Endothelial cell of umbilical vein (primary cell): ENCODE results near the gene MTA1. TPM values are rescaled to one million over a fixed set of nuclear protein-coding genes. Genes with fewer than 3 reads are reported as not detected.

Source experiments
- BruUV-seq: library from RNA; stranded (reverse); fragments of 400-500 nt; replicated peaks from 2 replicates; lab custom pipeline; 2021; lab: Mats Ljungman, UMichigan
- CTCF ChIA-PET: fragments of 300-600, 350-600 bp; sonication (Branson Sonifier 250); formaldehyde crosslinking; loops from one replicate; lab custom pipeline; 2021; ENCODE audit warnings: antibody characterized with exemption, inconsistent platforms; lab: Charles Lee
- POLR2A ChIA-PET: fragments of 300-600, 350-600 bp; sonication (Branson Sonifier 250); formaldehyde crosslinking; loops from one replicate; lab custom pipeline; 2021; ENCODE audit warnings: antibody characterized with exemption, inconsistent platforms; lab: Charles Lee
- DNase-seq: peaks from one replicate; pipeline ENCODE4 v3.0.0-alpha.2; 2011; ENCODE audit warnings: low read depth, low spot score
- FAIRE-seq: peaks from 2 replicates; lab custom pipeline; 2011; peaks lifted over from hg19 to GRCh38; lab: Jason Lieb, UNC
- H2AFZ ChIP-seq: 2 replicates; pipeline ENCODE4 v1.6.0; 2012; ENCODE audit warnings: low read depth, low read length, control low read depth, inconsistent platforms
- H3K27ac ChIP-seq: 2 replicates; pipeline ENCODE4 v1.5.1; 2011; ENCODE audit warnings: low read depth, mild to moderate bottlenecking, control low read depth, low read length, moderate library complexity; ENCODE audit not compliant: insufficient read depth
- H3K27me3 ChIP-seq, 2 experiments: 2 replicates each; pipeline versions ENCODE4 v1.6.0 to v1.6.1; 2011; ENCODE audit warnings: low read length in 2 of 2, mixed read lengths in 1 of 2; ENCODE audit not compliant: control insufficient read depth in 2 of 2, insufficient read depth in 2 of 2
- H3K36me3 ChIP-seq, 2 experiments: 2 replicates in 1 of 2; 3 replicates in 1 of 2; pipeline ENCODE4 v1.5.1; 2011; ENCODE audit warnings: low read length in 2 of 2, mild to moderate bottlenecking in 1 of 2, moderate library complexity in 1 of 2; ENCODE audit not compliant: control insufficient read depth in 2 of 2, insufficient read depth in 2 of 2; ENCODE audit errors: extremely low read depth in 1 of 2
- H3K4me1 ChIP-seq: 3 replicates; pipeline ENCODE4 v1.5.1; 2011; ENCODE audit warnings: mild to moderate bottlenecking, low read length; ENCODE audit not compliant: control insufficient read depth, insufficient read depth; ENCODE audit errors: extremely low read depth
- H3K4me2 ChIP-seq: 2 replicates; pipeline ENCODE4 v1.6.1; 2011; ENCODE audit warnings: low read length, control low read depth, mixed read lengths; ENCODE audit not compliant: insufficient read depth
- H3K4me3 ChIP-seq, 3 experiments: fragments of 200-600 bp in 1 of 3; sonication (generic), shearing (Covaris generic) in 1 of 3; replicated peaks in 1 of 3; 2 replicates each; pipeline ENCODE4 v1.5.1; 2011 to 2016; ENCODE audit warnings: control low read depth in 3 of 3, low read length in 3 of 3, mild to moderate bottlenecking in 2 of 3, inconsistent platforms in 1 of 3, low read depth in 1 of 3, moderate library complexity in 1 of 3; ENCODE audit not compliant: insufficient read depth in 1 of 3
- H3K79me2 ChIP-seq: 2 replicates; pipeline ENCODE4 v1.6.0; 2012; ENCODE audit warnings: low read length, inconsistent platforms; ENCODE audit not compliant: control insufficient read depth, insufficient read depth
- H3K9ac ChIP-seq: replicated peaks from 2 replicates; pipeline ENCODE3; 2011; ENCODE audit warnings: low read length, control low read depth; ENCODE audit not compliant: insufficient read depth; ENCODE audit errors: extremely low read depth
- H3K9me1 ChIP-seq: replicated peaks from 3 replicates; pipeline ENCODE4 v1.6.0; 2011; ENCODE audit warnings: mild to moderate bottlenecking, low read length; ENCODE audit not compliant: control insufficient read depth, insufficient read depth; ENCODE audit errors: extremely low read depth
- H3K9me3 ChIP-seq: replicated peaks from 2 replicates; pipeline ENCODE4 v1.5.1; 2012; ENCODE audit warnings: low read length, inconsistent platforms; ENCODE audit not compliant: control insufficient read depth, insufficient read depth
- H4K20me1 ChIP-seq: replicated peaks from 2 replicates; pipeline ENCODE3; 2011; ENCODE audit warnings: mild to moderate bottlenecking, low read length; ENCODE audit not compliant: control insufficient read depth, insufficient read depth; ENCODE audit errors: extremely low read depth
- CTCF ChIP-seq, 2 donors: IDR thresholded peaks; 1 replicate in 1 of 2; 2 replicates in 1 of 2; pipeline ENCODE4 v1.5.1; 2011; ENCODE audit warnings: low read length in 2 of 2, mild to moderate bottlenecking in 2 of 2, moderate library complexity in 2 of 2, control low read depth in 1 of 2, inconsistent platforms in 1 of 2, low read depth in 1 of 2; ENCODE audit not compliant: insufficient read depth in 1 of 2; ENCODE audit errors: extremely low read depth in 1 of 2
- EZH2 ChIP-seq: IDR thresholded peaks from 2 replicates; pipeline ENCODE4 v1.6.1; 2012; ENCODE audit warnings: borderline replicate concordance, low read depth, mild to moderate bottlenecking, moderate library complexity, low read length, inconsistent platforms; ENCODE audit not compliant: severe bottlenecking
- FOS ChIP-seq: IDR thresholded peaks from 2 replicates; pipeline ENCODE4 v1.6.1; 2011; ENCODE audit warnings: mild to moderate bottlenecking, low read length, moderate library complexity, borderline replicate concordance; ENCODE audit not compliant: insufficient read depth
- GATA2 ChIP-seq: IDR thresholded peaks from 2 replicates; pipeline ENCODE4 v1.7.0; 2011; ENCODE audit warnings: low read depth, mild to moderate bottlenecking, moderate library complexity, mixed read lengths, low read length; ENCODE audit not compliant: insufficient read length, insufficient read depth
- JUN ChIP-seq: IDR thresholded peaks from 2 replicates; pipeline ENCODE4 v1.6.1; 2011; ENCODE audit warnings: borderline replicate concordance, low read depth; ENCODE audit not compliant: insufficient read length, insufficient read depth
- MAX ChIP-seq: IDR thresholded peaks from 2 replicates; pipeline ENCODE4 v1.6.1; 2011; ENCODE audit not compliant: insufficient read depth, insufficient read length
- MYC ChIP-seq: IDR thresholded peaks from one replicate; pipeline ENCODE4 v1.6.1; 2011; ENCODE audit warnings: mild to moderate bottlenecking, low read depth, low read length
- POLR2A ChIP-seq: IDR thresholded peaks from 2 replicates; pipeline ENCODE4 v1.6.1; 2012; ENCODE audit warnings: low read depth, mild to moderate bottlenecking, control low read depth, low read length
- POLR2AphosphoS5 ChIP-seq: IDR thresholded peaks from 2 replicates; pipeline ENCODE4 v1.6.1; 2012; ENCODE audit warnings: low read depth, mild to moderate bottlenecking, control low read depth, low read length, moderate library complexity; ENCODE audit not compliant: insufficient read depth
- dilution Hi-C: fragments of 300-500 bp; cut with MboI; formaldehyde crosslinking; loops from one replicate; pipeline ENCODE4 v1.15.0; 2019; ENCODE audit warnings: low sequenced_read_pairs; ENCODE audit not compliant: extremely low pct_ligation_motif_present
- intact Hi-C: fragments of 100-400 bp; cut with micrococcal nuclease; formaldehyde crosslinking; loops from one replicate; pipeline ENCODE4 v1.10.0; 2022
- polyA plus RNA-seq, 4 experiments: library from polyadenylated mRNA; depleted of rRNA in 3 of 4; stranded (reverse) in 3 of 4; unstranded in 1 of 4; fragments of >200 nt; gene quantifications; 2 replicates each; pipeline versions ENCODE4 v1.2.1 to v1.2.3, GENCODE V29; 2011 to 2012; ENCODE audit warnings: missing spikeins in 1 of 4
- total RNA-seq: library from RNA; stranded (reverse); gene quantifications from 2 replicates; pipeline ENCODE4 v1.2.3, GENCODE V29; 2021

The MTA1 gene
- total and polyA plus RNA-seq, 2 donors (not counting 3 experiments of a cell fraction or from before 2014, with no cell fraction given), result 85.2 to 167 TPM

GRCh38 chr14:105393151-105393550 is 26.5 kb upstream of the MTA1 start:
- H3K36me3 ChIP-seq, result no peaks in the 10 kb centered on the region
- H3K9me3 ChIP-seq, result no peaks in the 10 kb centered on the region
- no peak overlapping the region for H3K4me2 ChIP-seq
- no peaks in the 10 kb centered on the region for H3K9me1 ChIP-seq
- dilution Hi-C loops, result no loop called here
- no peak overlapping the region for H3K4me3 ChIP-seq
- CTCF ChIA-PET, result no interaction called here
- H3K27ac ChIP-seq, result no peak overlapping the region
- H3K4me1 ChIP-seq, result peaks cover 12% of the 10 kb centered on the region
- H4K20me1 ChIP-seq, result no peaks in the 10 kb centered on the region
- BruUV-seq, result no TSS peak
- no peaks in the 10 kb centered on the region for H3K27me3 ChIP-seq
- POLR2A ChIA-PET, result interaction anchor here (0.7 kb wide), 1 partner anchor 142 kb away, joined by 4 read pairs; no protein-coding TSS in a partner anchor
- H2AFZ ChIP-seq, result no peak overlapping the region
- no peak overlapping the region for H3K9ac ChIP-seq
- no peaks in the 10 kb centered on the region for H3K79me2 ChIP-seq
- no peak for FAIRE-seq
- no peak for DNase-seq
- intact Hi-C loops, result no loop called here
- no peak for TF ChIP-seq POLR2AphosphoS5
- TF ChIP-seq JUN, result no peak
- no peak for TF ChIP-seq POLR2A
- TF ChIP-seq MYC, result no peak
- TF ChIP-seq MAX, result no peak
- no peak for TF ChIP-seq FOS
- no peak for TF ChIP-seq EZH2
- no peak for TF ChIP-seq CTCF (IDR thresholded peaks at IDR 0.05; ENCODE audit: extremely low read depth in 1 of 2, insufficient read depth in 1 of 2, low read depth in 1 of 2, low read length in 2 of 2)
- no peak for TF ChIP-seq GATA2
